Measurements from ENCODE around the gene AK5.

Gene AK5

DNA sequence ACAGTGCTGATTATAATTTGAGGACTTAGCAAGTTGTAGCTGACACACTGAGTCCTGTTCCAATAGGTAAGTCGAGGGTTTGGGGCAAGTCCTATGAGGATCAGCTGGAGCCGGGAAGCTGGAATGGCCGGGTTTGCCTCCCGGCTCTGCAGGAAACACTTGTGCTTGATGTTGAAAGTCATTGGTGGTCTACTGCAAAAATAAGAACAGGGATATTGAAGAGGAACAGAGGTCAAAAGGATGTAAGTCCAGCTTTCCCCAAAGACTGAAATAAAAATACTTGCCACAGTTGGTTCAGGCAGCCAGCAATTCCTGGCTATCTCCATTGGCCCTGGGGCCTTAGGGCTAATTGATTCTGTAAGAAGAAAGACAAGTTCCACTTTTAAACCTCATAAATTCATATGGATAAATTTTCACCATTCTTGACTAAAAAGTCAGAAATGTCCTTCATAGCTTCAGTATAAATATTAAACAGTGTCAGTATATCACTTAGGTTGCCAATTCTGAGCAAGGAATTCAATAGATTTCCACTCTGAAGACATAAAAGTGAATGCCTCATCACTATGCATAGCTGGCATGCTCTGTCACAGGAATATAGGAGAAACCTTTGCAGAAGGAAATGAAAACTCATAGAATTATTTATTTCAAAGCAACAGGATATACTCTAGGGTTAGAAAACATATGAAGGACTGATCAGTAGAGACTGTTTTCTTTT, 165.2 kb downstream of the AK5 start:
- DNase-seq = no peak

DNA sequence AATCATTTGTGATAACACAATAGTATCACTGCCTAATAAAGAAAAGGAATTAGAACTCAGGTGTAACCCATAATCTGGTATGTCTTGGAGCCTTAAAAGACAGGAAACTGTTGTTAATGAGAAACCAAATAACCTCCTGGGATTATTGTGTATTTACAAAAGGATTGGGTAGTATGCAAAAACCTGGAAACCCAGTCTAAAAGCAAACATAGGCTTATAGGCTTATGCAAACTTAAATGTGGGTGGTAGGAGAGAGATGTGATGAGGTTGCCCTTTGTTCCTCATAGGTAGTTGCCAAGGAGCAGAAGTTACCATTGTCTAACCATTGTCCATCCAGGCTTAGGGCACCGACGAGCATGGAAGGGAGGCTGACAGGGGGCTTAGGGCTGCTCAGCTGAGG, 165.8 kb downstream of the AK5 start:
- no peak for DNase-seq

DNA sequence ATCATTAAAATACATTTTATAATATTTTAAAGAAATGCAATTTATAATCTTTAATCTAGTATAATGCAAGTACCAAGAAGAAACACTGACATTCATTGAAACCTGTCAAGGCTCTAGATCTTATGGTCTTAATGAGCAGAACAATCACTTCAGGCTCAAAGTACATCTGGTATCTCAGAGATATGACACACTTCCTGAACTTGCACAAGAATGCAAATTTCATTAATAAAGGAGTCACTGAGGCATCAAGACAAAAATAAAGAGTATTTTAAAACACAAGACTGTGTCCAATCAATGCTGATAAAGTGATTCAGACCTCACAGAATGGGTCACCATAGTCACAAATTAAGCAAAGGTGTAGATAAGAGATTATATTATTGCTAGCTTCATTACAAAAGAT, 178.1 kb downstream of the AK5 start:
- peak in 1 of 2 donors; percentile 15 for DNase-seq

DNA sequence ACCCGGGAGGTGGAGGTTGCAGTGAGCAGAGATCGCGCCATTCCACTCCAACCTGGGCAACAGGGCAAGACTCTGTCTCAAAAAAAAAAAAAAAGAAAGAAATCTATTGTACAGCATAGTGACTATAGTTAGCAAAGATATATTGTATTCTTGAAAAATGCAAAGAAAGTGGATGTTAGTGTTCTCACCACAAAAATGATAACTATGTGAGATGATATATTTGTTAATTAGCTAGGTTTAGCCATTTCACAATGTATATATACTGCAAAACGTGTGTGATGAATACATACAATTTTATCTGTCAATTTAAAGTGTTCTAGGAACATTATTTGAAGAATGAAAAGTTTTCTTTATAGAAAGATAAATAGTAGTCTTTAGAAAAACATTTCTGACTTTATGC, 179.9 kb downstream of the AK5 start:
- DNase-seq = no peak

DNA sequence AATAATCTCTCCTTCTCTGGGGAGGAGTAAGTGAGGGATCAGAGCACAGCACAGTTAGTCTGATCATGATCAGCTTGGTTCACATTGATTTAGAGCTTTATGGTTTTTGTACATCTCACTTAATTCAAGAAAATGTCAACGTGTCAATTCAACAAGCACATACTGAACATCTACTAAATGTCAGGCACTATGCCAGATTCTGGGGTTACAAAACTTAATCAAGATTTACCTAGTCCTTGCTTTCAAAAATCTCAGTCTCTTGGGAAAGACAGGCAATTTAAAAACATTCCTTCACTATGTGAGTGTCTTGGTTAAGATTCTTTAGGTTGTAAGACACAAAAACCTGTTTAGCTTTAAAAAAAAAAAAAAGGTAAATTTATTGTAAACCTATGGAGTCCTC, 181.4 kb downstream of the AK5 start:
- DNase-seq = no peak

DNA sequence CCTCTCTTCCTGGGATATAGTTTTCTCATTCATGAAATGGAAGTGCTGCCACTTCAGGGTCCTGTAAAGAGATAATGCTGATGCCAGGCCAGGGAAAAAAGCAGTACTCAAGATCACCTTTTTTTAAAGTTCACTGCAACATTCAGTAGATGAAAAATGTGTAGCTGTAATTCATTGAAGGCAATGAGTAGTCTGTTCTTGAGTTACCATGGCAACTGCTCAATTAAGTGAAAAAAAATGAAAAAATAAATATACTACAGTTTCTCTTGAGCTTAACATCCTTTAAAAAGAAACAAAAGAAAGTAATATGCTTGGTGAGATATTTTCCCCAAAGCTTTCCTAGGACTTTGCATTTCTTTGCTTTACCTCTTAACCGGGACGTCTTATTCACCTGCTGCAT, 183.3 kb downstream of the AK5 start:
- DNase-seq = no peak

DNA sequence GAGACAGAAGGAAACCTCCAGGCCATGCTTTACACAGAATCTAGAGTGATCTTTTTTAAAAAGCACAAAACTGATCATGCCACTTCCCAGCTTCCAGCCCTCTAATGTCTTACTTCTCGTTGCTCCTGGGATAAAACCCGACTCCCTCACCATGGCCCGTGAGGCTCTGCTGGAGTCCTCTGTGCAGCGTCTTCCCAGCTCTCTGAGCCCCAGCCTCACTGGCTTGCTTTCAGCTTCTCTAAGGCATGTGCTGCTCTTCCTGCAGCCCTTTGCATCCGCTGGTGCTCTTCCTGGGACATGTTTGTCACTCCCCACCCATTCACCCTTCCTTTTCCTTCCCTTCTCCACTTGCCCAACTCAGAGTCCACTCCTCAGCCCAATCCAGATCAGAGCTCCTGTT, 184.1 kb downstream of the AK5 start:
- DNase-seq = no peak

DNA sequence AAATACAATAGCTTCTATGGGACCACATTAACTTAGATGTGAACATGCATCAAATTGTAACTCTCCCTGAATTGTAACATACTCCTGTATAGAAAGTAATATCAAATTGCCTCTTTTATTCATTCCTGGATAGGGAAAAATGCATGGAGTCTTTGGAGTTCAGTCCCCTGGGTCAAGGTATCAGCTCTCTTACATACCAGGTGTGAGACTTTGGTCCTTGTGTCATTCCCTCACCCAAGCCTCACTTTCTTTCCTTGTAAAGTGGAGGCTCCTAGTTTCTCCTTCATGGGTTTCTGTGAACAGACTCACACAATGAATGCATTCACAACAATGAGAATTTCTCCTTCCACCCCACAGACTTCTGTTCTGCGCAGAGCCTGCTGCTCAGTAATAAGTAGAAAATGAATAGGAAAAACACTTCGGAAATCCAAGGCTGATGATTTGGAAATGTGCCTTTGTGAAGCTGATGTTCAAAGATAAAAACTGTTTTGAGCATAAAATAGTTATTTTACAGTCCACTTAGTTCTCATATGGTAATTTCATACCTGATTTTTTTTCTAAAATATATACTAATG, 185.3 kb downstream of the AK5 start:
- no peak for DNase-seq

DNA sequence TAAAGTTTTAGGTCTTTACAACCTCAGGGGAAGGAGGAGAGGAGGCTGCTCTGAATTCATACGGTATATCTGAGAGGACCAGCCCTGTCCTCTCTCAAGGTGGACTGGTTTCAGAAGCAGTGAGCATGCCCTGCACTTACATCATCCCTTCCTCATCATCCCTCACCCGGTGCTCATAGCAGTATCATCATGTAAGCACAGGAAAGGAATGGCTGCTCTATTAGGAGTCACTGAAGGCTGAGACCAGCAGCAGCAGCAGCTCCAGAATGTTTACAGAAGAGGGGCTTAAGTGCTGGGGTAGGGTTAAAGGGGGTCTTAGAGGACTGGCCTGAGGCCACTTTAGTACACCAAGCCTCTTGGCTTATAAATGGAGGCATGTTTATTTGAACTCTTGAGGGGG, 185.9 kb downstream of the AK5 start:
- DNase-seq = no peak

DNA sequence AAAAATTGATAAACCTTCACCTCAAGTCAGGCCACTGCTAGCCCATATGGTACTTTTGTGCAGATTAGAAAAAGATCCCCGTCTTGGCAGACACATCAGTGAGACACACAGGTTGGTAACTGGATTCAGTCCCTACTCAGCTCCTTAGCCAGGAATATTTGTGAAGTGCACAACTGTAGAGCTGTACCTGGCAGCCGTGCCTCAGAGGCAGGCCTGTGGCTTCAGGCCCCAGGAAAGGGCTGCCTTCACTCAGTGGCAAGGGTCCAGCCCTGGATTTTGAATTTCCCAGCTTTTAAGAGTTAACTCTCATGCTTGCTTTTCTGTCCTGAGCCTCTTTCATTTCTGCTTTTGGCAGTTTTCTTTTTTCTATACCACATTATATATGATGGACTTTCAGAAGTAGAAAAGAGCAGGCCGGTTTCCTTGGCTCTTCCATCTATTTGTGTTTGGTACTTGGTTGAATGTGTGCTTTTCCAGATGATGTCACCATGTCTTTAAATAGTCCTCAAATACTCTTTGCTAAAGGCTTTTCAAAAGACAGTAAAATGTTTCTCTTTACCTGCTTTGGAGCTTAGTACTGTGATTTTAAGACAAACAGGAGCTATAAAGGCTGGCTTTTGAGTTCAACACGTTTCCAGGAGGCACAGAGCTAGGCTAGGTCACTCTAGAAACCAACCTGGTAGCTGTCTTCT, 186.6 kb downstream of the AK5 start:
- no peak for DNase-seq

DNA sequence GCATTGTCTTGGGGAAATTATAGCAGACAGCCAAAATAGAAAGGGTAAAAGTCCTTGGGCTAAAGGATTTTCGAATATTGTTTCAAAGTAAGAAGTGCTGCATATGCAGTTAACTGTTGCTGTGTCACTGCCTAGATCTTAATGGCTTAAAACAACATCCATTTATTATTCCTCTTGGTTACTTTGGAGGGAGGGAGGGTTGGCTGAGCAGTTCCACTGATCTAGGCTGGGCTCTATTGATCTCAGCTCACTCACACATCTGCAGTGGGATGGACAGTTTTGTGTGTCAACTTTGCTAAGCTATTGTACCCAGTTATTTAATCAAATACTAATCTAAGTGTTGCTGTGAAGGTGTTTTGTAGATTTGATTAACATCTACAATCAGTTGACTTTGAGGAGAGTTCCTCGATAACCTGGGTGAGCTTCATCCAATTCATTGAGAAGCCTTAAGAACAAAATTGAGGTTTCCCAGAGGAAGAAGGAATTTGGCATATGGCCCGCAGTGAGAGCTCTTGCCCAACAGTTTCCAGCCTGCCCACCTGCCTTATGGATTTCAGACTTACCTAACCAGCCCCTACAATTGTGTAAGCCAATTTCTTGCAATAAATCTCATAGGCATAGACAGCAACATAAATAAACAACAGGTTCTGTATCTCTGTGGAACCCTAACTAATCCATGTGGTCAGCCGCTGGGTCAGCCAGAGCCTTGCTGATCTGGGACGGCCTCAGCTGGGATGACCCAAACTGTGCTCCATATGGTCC, 187.3 kb downstream of the AK5 start:
- no peak for DNase-seq

DNA sequence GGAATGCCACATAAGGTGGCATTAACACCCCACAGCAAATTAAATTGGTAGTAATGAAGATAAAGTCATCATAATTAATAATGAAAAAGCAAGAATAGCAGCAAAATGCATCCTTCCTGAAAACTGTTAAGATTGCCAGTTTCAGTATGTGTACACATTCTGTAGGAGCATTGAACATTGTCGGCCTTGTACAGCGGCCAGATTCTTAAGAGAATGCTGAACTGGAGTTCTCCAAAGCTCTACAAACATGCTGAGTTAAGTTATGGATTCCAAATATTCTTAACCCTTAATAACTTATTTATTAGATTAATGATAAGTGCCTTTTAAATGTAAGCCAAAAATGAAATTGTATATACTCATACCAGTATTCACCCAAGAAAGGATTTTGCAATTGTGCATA, 189.9 kb downstream of the AK5 start:
- no peak for DNase-seq

DNA sequence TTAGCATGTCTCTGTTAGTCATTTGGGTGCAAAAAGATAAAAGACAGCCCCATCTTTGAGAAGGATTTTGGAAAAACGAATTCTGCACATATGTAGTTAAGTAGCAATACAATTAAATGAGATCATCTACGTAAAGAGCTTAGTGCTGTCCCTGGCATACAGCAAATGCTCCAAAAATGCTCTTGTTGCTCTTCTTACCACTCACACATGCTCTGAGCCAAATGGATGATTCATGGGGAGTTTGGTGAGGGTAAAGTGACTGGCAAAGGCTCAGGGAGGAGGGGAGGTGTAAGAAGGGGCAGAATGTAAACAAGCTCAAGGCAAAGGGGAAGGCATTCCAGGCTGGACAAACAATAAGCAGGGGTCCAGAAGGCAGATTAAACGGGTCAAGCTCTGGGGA, 191.9 kb downstream of the AK5 start:
- no peak for DNase-seq

DNA sequence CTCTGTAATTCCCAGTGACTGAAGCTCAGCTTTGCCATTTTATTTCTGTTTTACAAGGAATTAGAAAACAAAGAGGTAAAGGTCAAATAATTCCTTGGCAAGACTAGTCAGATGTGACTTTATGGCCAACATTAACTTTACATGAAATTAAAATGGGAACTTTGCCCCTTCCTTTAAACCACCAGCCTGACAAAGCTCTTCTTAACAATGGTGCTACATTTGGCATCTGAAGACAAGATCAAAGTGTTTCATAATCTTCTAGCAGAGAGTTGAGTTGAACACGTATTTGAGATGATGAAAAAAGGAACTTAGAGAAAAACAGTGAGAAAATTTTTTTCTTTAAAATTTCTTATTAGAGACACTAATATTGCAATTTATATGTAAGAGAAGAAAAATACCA, 193.8 kb downstream of the AK5 start:
- DNase-seq = peak in 1 of 2 donors; percentile 50

DNA sequence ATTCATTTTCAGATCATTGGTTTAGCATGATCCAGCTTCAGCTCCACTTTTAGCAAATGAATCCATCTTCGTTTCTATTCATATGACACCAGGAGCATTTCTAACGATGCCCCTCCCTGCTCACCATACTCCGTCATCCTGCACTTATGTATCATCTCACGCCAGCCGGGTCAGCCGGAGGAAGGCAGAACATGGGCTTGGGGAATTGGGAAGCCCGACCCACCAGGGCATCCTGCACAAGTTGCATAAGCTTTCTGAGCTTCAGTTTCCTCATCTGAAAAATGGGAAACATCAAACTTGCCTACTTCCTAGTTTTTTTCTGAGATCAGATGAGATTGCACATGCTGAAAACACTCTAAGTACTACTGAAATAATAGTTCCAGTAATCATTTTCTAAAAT, 194.7 kb downstream of the AK5 start:
- peak; percentile 92 to 93 for DNase-seq

DNA sequence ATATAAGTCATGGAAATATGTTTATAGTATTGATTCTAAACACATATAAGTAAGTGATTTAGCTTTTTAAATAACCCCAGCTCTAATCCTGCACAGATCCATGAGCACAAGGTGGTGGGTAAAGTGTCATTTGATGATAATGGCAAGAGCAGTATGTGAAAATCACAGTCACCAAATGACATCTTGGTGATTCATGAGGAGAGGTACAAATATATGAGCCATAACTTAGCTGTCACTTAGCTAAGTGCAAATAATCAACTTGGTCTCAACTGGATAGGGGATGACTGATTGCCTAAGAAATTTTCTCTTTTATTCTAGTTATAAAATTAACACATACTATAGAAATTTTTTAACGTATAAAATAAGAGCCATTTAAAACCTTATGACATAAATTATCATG, 202.5 kb downstream of the AK5 start:
- DNase-seq = no peak

DNA sequence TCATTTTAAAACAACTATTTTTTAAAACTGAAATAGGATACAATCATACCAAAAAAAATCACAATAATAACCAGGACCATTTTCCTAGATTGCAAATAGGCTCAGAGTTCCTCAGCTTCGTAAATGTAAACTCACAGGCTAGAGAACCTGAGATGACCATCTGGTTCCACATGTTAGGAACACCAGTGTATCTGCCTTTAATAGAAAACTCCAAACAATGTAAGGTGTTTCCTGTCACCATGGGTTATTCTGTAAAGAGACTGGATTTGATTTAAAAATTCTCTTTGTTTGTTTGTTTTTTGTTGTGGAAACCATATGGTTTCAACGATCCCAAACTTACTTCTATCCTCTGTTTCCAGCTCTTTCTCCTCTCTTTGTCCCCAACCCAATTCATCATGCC, 203.1 kb downstream of the AK5 start:
- DNase-seq = no peak

DNA sequence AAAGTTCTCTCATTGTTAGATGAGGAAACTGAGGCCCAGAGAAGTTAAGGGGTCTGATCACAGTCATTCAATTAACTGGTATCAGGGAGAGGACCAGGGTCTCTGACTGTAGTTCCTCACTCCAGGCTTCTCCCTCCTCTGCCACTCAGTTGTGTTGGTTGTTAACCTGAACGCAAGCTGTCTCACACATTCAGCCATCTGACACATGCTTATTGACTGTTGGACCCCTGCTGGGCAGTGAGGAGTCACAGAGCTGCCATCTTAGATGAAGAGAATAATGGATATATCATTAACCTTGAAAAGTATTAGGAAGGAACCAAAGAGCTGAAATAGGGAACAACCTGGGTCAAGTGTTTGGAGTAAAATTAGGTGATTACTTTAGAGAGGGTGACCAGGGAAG, 205.8 kb downstream of the AK5 start:
- no peak for DNase-seq

DNA sequence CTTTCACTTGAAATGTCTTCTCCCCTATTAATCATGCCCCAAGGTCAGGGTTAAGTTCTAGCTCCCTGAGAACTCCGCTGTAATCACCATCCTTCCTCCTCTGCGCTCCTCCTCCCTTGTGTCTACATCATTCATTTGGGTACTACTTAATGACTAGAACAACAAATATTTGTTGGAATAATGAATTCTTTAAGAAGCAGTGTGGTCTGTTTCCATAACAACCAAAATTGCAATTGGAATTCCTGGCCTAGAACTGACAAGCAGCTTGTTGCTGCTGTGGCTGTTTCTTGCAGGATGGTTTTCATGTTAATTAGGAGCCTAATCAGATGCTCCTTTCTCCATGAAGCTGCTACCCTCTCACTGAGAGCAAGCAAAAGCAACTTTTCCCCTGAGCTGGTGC, 208.1 kb downstream of the AK5 start:
- DNase-seq = no peak

DNA sequence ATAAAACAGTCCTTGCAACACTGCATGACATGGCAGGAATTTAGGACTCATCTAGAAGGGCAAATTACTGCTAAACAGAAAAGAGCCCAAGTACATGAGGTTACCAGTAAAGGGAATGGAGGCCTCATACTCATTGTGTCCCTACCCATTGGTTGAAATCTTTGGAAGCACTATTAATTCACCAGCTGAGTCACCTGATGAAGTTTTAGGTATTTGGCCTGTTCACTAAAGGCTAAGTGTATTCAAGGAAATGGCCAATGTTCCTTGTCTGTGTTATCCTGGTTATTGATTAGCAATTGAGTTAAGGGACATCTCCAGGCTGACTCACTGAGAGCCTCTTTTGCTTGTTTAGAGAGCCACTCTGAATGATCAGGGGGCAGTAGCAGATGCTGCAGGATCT, 212.2 kb downstream of the AK5 start:
- DNase-seq = no peak

DNA sequence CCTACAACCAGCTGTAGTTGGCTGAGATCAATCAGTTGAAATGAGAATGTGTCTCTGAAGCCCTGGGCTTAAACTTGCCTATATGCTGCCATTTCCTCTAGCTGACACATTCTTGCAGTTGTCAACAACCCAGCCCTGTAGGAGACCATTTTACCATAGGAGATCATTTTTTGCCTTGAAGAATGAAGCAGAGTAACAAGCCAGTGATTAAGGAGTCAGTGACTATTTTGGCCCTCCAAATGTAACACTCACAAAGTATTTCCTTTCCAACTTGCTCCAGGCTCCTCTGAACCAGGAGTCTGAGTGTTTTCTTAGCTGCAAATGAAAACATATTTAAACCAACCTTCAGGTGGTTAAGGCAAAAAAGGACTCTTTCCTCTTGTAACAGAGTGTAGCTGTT, 217.1 kb downstream of the AK5 start:
- no peak for DNase-seq

DNA sequence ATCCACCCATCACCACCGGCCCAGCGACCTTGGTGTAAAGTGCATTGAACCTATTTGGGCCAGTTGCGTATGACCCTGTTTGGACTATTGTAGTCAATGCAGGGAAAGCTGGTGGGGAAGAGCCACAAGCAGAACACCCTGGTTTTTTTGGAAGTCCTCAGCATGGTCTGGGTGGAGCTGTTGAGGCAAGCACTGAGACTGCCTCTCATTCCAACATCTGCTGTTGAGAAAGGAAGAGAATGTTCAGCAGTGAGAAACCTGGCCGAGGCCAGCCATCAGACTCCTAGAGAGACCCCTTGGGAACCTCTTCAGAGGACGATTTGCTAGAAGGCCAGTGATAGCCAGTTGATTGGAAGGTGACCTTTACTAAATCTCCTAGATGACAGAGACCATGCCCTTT, 217.6 kb downstream of the AK5 start:
- no peak for DNase-seq

DNA sequence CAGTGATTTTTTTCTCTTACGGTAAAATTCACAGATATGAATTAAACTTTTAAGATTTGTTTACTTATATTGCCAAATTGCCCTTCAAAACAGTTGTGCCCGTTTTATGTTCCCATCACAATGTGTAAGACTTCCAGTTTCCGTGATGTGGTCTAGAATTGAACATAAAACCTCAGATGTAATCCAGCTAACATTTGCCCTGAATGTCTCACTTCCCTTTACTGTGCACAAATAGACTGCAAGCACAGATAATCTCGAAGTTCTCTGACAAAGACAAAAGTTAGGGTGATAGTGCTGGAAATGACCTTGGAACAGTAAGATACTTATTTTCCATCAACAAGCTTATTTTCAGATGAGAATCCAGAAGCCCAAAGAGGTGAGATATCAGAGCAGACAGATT, 223.2 kb downstream of the AK5 start:
- peak; percentile 60 to 78 for DNase-seq

DNA sequence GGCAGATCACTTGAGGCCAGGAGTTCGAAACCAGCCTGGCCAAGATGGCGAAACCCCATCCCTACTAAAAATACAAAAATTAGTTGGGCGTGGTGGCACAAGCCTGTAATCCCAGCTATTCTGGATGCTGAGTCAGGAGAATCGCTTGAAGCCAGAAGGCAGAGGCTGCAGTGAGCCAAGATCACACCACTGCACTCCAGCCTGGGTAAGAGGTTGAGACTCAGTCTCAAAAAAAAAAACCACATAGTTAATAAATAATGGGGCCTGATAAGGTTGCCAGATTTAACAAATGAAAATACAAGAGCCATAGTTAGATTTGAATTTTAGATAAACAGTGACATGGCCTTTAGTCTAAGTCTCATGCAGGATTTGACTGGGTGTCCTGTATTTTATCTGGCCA, 225.0 kb downstream of the AK5 start:
- DNase-seq = no peak

Measured in inflammatory macrophage (primary cell).